B cell (primary cell): ENCODE results near the gene SPECC1L. TPM values are rescaled to one million over a fixed set of nuclear protein-coding genes. Genes with fewer than 3 reads are reported as not detected.

Experiments
- ATAC-seq: fragments of 200-7000 bp; cut with Tn5 transposase; one replicate; pipeline ENCODE4 v1.10.0; 2021; ENCODE audit warnings: low read depth, mild to moderate bottlenecking, moderate number of reproducible peaks, moderate library complexity
- CTCF ChIA-PET: fragments of 350-600 bp; sonication (Branson Sonifier 250); formaldehyde crosslinking; loops from one replicate; lab custom pipeline; 2021; ENCODE audit warnings: antibody characterized with exemption, inconsistent platforms; lab: Charles Lee
- POLR2A ChIA-PET: fragments of 350-600 bp; sonication (Branson Sonifier 250); formaldehyde crosslinking; loops from one replicate; lab custom pipeline; 2021; ENCODE audit warnings: antibody characterized with exemption; lab: Charles Lee
- DNase-seq: peaks from one replicate; pipeline ENCODE4 v3.0.0; 2013
- H2AFZ ChIP-seq: 2 replicates; pipeline ENCODE4 v1.6.1; 2012; ENCODE audit warnings: mild to moderate bottlenecking, low read depth, low read length; ENCODE audit not compliant: insufficient read depth, poor library complexity, severe bottlenecking
- H3K27ac ChIP-seq, 2 donors: 1 replicate in 1 of 2; 2 replicates in 1 of 2; pipeline ENCODE4 v1.5.1; 2012 to 2013; ENCODE audit warnings: low read length in 2 of 2, mild to moderate bottlenecking in 2 of 2, moderate library complexity in 1 of 2
- H3K27me3 ChIP-seq, 4 experiments: fragments of 200-600 bp in 1 of 4; sonication (generic) in 1 of 4; replicated peaks in 1 of 4; 1 replicate in 2 of 4; 2 replicates in 2 of 4; pipeline versions ENCODE4 v1.6.1 to v1.7.0; 2013 to 2016; ENCODE audit warnings: low read length in 3 of 4, mild to moderate bottlenecking in 2 of 4, mixed read lengths in 1 of 4, moderate library complexity in 1 of 4; ENCODE audit not compliant: insufficient read depth in 4 of 4, control insufficient read depth in 3 of 4; ENCODE audit errors: control extremely low read depth in 1 of 4
- H3K36me3 ChIP-seq, 2 experiments: replicated peaks in 1 of 2; 1 replicate in 1 of 2; 2 replicates in 1 of 2; pipeline versions ENCODE4 v1.6.1 to v1.7.1; 2013; ENCODE audit warnings: low read length in 1 of 2; ENCODE audit not compliant: insufficient read depth in 2 of 2, control insufficient read depth in 1 of 2; ENCODE audit errors: control extremely low read depth in 1 of 2, extremely low read depth in 1 of 2
- H3K4me1 ChIP-seq, 2 donors: fragments of 200-600 bp in 1 of 2; sonication (generic) in 1 of 2; 1 replicate in 1 of 2; 2 replicates in 1 of 2; pipeline versions ENCODE4 v1.5.1 to v1.6.1; 2013 to 2017; ENCODE audit warnings: low read length in 2 of 2; ENCODE audit not compliant: control insufficient read depth in 2 of 2, insufficient read depth in 2 of 2
- H3K4me2 ChIP-seq: replicated peaks from 2 replicates; pipeline ENCODE3; 2012; ENCODE audit warnings: mild to moderate bottlenecking, low read depth, low read length; ENCODE audit not compliant: poor library complexity, severe bottlenecking
- H3K4me3 ChIP-seq, 5 experiments: fragments of 200-600 bp in 1 of 5; sonication (generic) in 1 of 5; 1 replicate in 3 of 5; 2 replicates in 2 of 5; pipeline versions ENCODE4 v1.5.1 to v1.7.0; 2011 to 2016; ENCODE audit warnings: low read length in 4 of 5, mild to moderate bottlenecking in 4 of 5, low read depth in 2 of 5, control low read depth in 1 of 5, moderate library complexity in 1 of 5; ENCODE audit not compliant: insufficient read depth in 1 of 5; ENCODE audit errors: control extremely low read depth in 1 of 5, extremely low read depth in 1 of 5
- H3K79me2 ChIP-seq: fragments of 200-600 bp; sonication (generic); one replicate; pipeline ENCODE4 v1.6.0; 2016; ENCODE audit warnings: low read length; ENCODE audit not compliant: control insufficient read depth, insufficient read depth
- H3K9ac ChIP-seq: fragments of 200-600 bp; sonication (generic); 2 replicates; pipeline ENCODE4 v1.6.1; 2017; ENCODE audit warnings: mild to moderate bottlenecking, low read length, moderate library complexity
- H3K9me3 ChIP-seq, 3 donors: one replicate each; pipeline versions ENCODE4 v1.6.1 to v1.7.1; 2013; ENCODE audit warnings: low read length in 2 of 3; ENCODE audit not compliant: control insufficient read depth in 2 of 3, insufficient read depth in 1 of 3; ENCODE audit errors: control extremely low read depth in 1 of 3
- H4K20me1 ChIP-seq: 2 replicates; pipeline ENCODE4 v1.6.0; 2012; ENCODE audit warnings: mild to moderate bottlenecking, low read length; ENCODE audit not compliant: insufficient read depth, control insufficient read depth, poor library complexity, severe bottlenecking
- H3K27ac Mint-ChIP-seq: one replicate; pipeline ENCODE4 v1.8.0; 2021; ENCODE audit warnings: mixed read lengths
- H3K27me3 Mint-ChIP-seq: one replicate; pipeline ENCODE4 v1.8.0; 2021; ENCODE audit warnings: mixed read lengths
- H3K4me1 Mint-ChIP-seq: one replicate; pipeline ENCODE4 v1.8.0; 2021; ENCODE audit warnings: mixed read lengths
- H3K4me3 Mint-ChIP-seq: one replicate; pipeline ENCODE4 v1.8.0; 2021; ENCODE audit warnings: mixed read lengths
- H3K9me3 Mint-ChIP-seq: one replicate; pipeline ENCODE4 v1.8.0; 2022; ENCODE audit warnings: mixed read lengths; ENCODE audit not compliant: insufficient read depth
- CTCF ChIP-seq: fragments of 200-600 bp; IDR thresholded peaks from one replicate; pipeline ENCODE4 v1.8.0; 2022; ENCODE audit warnings: antibody characterized with exemption, mild to moderate bottlenecking
- EZH2 ChIP-seq: IDR thresholded peaks from 2 replicates; pipeline ENCODE4 v1.6.1; 2012; ENCODE audit warnings: borderline replicate concordance, low read depth, mild to moderate bottlenecking, moderate library complexity, low read length; ENCODE audit not compliant: insufficient read depth, poor library complexity, severe bottlenecking
- WGBS: methylation state at CpG from one replicate; pipeline ENCODE4 v1.1.5; 2013; ENCODE audit warnings: missing lambda C conversion rate; ENCODE audit not compliant: insufficient coverage; 5-methylcytosine and 5-hydroxymethylcytosine counted together
- intact Hi-C: fragments of 100-400 bp; cut with micrococcal nuclease; formaldehyde crosslinking; loops from one replicate; pipeline ENCODE4 v1.10.0; 2022
- polyA plus RNA-seq: library from polyadenylated mRNA; depleted of rRNA; stranded (reverse); fragments of >200 nt; gene quantifications from 2 replicates; pipeline ENCODE4 v1.2.3, GENCODE V29; 2012
- total RNA-seq, 2 donors: library from RNA; stranded (reverse); fragments of 120-200 nt in 1 of 2; gene quantifications; 1 replicate in 1 of 2; 2 replicates in 1 of 2; pipeline versions ENCODE4 v1.2.3 to v1.2.4, GENCODE V29; 2013 to 2022

SPECC1L gene
- total and polyA plus RNA-seq, 2 donors (not counting 1 experiment from before 2014, with no cell fraction given), result 14.4 to 85.3 TPM

GRCh38 chr22:24404561-24405275 lies 134.1 kb downstream of the SPECC1L start:
- ChIA-PET CTCF (no interaction called here), POLR2A (no interaction called here)
- no peak overlapping the region for H2AFZ ChIP-seq
- no peak overlapping the region for H3K9ac ChIP-seq
- H4K20me1 ChIP-seq, result no peaks in the 10 kb centered on the region
- no peak for DNase-seq
- WGBS, result 93% methylated on average over 8 of the region's 9 CpGs
- Mint-ChIP-seq H3K4me1 (peaks cover 38% of the 10 kb centered on the region), H3K27me3 (no peaks in the 10 kb centered on the region), H3K27ac (no peak overlapping the region), H3K9me3 (no peaks in the 10 kb centered on the region), H3K4me3 (no peak overlapping the region)
- no peak for TF ChIP-seq CTCF
- no peak overlapping the region for H3K4me2 ChIP-seq
- H3K9me3 ChIP-seq, result no peaks in the 10 kb centered on the region
- H3K36me3 ChIP-seq, result peaks cover 3 to 47% of the 10 kb centered on the region in 2 experiments
- H3K79me2 ChIP-seq, result peaks cover 9% of the 10 kb centered on the region
- intact Hi-C loops, result no loop called here
- no peak overlapping the region for H3K4me3 ChIP-seq
- no peak for ATAC-seq
- H3K4me1 ChIP-seq, result peaks cover 8 to 43% of the 10 kb centered on the region in 2 donors
- H3K27me3 ChIP-seq, result no peaks in the 10 kb centered on the region
- no peak overlapping the region for H3K27ac ChIP-seq

GRCh38 chr22:24405631-24406321 lies 135.1 kb downstream of the SPECC1L start:
- Histone ChIP-seq H3K9ac (no peak overlapping the region), H3K27me3 (no peaks in the 10 kb centered on the region), H3K36me3 (peaks cover 3 to 51% of the 10 kb centered on the region in 2 experiments), H3K79me2 (peaks cover 9% of the 10 kb centered on the region), H4K20me1 (no peaks in the 10 kb centered on the region), H3K9me3 (no peaks in the 10 kb centered on the region), H3K4me3 (no peak overlapping the region), H3K4me2 (no peak overlapping the region), H3K4me1 (peaks cover 0 to 33% of the 10 kb centered on the region in 2 donors), H3K27ac (no peak overlapping the region), H2AFZ (no peak overlapping the region)
- Mint-ChIP-seq H3K9me3 (no peaks in the 10 kb centered on the region), H3K27me3 (no peaks in the 10 kb centered on the region), H3K4me1 (peaks cover 28% of the 10 kb centered on the region), H3K4me3 (no peak overlapping the region), H3K27ac (no peak overlapping the region)
- TF ChIP-seq CTCF, result no peak
- no peak for TF ChIP-seq EZH2
- intact Hi-C loops, result no loop called here
- no peak for DNase-seq
- 96% methylated on average over 4 of the region's 12 CpGs for WGBS
- ChIA-PET POLR2A (no interaction called here), CTCF (no interaction called here)
- no peak for ATAC-seq
